ENCODE measurements around the gene GRID1.

DNA sequence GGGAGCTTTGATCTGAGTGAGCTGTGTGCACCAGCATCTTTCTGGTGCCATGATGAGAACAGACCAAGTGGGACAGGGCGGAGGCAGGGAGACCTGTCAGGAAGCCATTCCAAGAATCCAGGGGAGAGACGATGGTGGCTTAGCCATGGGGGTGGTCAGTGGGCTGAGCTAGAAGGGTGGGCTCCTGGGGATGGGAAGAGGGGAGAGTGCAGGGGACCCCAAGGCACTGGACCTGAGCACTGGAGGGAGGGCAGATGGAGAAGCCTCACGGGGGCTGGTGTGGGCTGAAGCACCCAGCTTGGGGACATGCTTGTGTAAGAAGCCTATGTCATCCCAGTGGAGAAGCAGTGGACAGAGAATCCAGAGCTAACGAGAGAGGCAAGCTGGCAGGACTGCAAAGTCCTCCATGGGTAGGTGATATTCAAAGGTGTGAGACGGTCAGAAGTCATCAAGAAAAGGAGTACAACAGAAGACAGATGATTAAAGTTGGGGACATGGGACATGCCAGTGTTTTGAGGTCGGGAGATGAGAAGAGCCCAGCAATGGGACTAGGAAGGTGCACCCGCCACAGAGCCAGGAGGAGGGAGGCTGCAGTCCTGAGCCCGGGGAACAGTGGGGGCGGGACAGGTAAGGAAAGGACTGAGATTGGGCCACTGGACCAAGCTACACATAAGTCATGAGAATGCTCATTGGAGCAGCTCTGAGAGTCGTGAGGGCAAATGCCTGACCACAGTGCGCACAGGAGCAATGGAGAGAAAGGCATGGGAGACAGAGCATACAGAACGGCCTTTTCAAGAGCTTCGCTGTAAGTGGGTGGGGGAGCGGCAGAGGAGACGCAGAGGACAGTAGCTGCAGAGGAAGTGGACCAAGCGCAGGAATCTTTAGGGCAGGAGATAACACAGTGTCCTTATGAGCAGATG, 72.0 kb downstream of the GRID1 start:
- TF ChIP-seq EZH2 (IDR thresholded peaks at IDR 0.05; ENCODE audit: low read depth): no peak
- TF ChIP-seq, protein P1, sequence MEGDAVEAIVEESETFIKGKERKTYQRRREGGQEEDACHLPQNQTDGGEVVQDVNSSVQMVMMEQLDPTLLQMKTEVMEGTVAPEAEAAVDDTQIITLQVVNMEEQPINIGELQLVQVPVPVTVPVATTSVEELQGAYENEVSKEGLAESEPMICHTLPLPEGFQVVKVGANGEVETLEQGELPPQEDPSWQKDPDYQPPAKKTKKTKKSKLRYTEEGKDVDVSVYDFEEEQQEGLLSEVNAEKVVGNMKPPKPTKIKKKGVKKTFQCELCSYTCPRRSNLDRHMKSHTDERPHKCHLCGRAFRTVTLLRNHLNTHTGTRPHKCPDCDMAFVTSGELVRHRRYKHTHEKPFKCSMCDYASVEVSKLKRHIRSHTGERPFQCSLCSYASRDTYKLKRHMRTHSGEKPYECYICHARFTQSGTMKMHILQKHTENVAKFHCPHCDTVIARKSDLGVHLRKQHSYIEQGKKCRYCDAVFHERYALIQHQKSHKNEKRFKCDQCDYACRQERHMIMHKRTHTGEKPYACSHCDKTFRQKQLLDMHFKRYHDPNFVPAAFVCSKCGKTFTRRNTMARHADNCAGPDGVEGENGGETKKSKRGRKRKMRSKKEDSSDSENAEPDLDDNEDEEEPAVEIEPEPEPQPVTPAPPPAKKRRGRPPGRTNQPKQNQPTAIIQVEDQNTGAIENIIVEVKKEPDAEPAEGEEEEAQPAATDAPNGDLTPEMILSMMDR (conservative IDR thresholded peaks at IDR 0.05): no peak
